Mammary epithelial cell (primary cell): Measurements from ENCODE around the gene CISH.

ENCODE experiments used
- EZH2 ChIP-seq: IDR thresholded peaks from 2 replicates; pipeline ENCODE4 v1.6.1; 2012; ENCODE audit warnings: low read length, inconsistent platforms, borderline replicate concordance
- TF ChIP-seq, protein P1 (sequence below), 2 donors: IDR thresholded peaks in 1 of 2; conservative IDR thresholded peaks in 1 of 2; 2 replicates each; pipeline ENCODE4 v1.5.1; 2011 to 2012; ENCODE audit warnings: inconsistent platforms in 2 of 2, low read length in 2 of 2, mild to moderate bottlenecking in 2 of 2, control low read depth in 1 of 2, low read depth in 1 of 2; ENCODE audit not compliant: insufficient read depth in 1 of 2; ENCODE audit errors: extremely low read depth in 1 of 2

DNA sequence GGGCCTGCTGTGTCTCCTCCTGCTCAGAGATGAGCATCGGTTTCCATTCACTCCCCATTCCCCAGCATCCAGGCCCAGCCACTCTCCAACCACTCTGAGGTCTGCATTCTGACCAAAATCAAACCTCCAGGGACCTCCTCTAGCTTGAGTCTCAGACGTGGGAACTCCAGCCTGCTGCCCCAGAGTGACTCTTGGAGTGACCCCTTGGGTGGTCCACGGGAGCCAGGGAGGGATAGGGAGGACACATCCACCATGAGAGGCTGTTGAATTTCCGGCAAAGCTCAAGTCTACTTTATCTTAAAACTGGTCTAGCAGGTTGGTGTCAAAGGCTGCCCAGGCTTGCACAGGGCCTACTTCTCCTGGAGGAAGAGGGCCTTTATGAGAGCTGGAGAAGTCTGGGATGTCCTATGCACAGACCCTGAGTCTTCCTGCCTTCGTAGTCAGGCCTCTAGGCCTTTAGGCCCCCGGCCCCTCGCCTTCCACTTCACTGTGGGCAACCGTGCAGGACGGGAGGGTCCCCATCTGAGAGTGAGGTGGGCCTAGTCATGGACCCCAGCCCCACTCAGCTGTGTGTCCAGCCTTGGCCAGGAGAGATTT, 8.9 kb downstream of the CISH start:
- TF ChIP-seq, protein P1, sequence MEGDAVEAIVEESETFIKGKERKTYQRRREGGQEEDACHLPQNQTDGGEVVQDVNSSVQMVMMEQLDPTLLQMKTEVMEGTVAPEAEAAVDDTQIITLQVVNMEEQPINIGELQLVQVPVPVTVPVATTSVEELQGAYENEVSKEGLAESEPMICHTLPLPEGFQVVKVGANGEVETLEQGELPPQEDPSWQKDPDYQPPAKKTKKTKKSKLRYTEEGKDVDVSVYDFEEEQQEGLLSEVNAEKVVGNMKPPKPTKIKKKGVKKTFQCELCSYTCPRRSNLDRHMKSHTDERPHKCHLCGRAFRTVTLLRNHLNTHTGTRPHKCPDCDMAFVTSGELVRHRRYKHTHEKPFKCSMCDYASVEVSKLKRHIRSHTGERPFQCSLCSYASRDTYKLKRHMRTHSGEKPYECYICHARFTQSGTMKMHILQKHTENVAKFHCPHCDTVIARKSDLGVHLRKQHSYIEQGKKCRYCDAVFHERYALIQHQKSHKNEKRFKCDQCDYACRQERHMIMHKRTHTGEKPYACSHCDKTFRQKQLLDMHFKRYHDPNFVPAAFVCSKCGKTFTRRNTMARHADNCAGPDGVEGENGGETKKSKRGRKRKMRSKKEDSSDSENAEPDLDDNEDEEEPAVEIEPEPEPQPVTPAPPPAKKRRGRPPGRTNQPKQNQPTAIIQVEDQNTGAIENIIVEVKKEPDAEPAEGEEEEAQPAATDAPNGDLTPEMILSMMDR (conservative IDR thresholded peaks at IDR 0.05 in 1 of 2, IDR thresholded peaks at IDR 0.05 in 1 of 2; ENCODE audit: extremely low read depth in 1 of 2, insufficient read depth in 1 of 2, low read depth in 1 of 2, low read length in 2 of 2), result no peak
- TF ChIP-seq EZH2, result no peak
